DOHH2 (cell line): ENCODE measurements around the gene PDGFD.

Source experiments
- EZH2phosphoT487 ChIP-seq: fragments of 200-600 bp; sonication (generic); IDR thresholded peaks from 2 replicates; pipeline ENCODE4 v1.6.1; 2017; ENCODE audit warnings: borderline replicate concordance, mild to moderate bottlenecking, antibody characterized with exemption, low read length, moderate library complexity, mixed read lengths
- TF ChIP-seq, protein P1 (sequence below): fragments of 200-600 bp; sonication (generic); IDR thresholded peaks from one replicate; pipeline ENCODE4 v1.5.1; 2014; ENCODE audit warnings: antibody characterized with exemption, mild to moderate bottlenecking, low read depth, low read length; ENCODE audit not compliant: poor library complexity, severe bottlenecking

DNA sequence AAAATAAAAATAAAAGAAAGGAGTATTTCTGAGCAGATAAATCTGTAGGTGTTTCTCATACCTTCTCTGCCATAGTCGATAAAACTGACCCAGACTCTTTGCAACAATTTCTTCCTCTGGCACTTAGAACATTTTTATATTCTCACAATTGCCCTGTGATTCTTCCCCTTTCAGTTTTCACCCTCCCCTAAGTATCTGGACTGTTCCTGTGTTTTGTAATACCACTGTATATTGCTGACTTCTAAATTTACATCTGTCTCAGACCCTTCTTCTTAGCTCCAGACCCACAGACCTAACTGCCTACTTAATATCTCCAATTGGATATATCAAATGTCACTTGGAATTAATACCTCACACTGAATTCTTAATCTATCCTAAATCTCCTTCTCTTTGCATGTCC is 261.0 kb downstream of the PDGFD start:
- TF ChIP-seq, protein P1, sequence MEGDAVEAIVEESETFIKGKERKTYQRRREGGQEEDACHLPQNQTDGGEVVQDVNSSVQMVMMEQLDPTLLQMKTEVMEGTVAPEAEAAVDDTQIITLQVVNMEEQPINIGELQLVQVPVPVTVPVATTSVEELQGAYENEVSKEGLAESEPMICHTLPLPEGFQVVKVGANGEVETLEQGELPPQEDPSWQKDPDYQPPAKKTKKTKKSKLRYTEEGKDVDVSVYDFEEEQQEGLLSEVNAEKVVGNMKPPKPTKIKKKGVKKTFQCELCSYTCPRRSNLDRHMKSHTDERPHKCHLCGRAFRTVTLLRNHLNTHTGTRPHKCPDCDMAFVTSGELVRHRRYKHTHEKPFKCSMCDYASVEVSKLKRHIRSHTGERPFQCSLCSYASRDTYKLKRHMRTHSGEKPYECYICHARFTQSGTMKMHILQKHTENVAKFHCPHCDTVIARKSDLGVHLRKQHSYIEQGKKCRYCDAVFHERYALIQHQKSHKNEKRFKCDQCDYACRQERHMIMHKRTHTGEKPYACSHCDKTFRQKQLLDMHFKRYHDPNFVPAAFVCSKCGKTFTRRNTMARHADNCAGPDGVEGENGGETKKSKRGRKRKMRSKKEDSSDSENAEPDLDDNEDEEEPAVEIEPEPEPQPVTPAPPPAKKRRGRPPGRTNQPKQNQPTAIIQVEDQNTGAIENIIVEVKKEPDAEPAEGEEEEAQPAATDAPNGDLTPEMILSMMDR, result no peak
- no peak for TF ChIP-seq EZH2phosphoT487
